ENCODE data around the gene PRDM16.

PRDM16 gene

DNA sequence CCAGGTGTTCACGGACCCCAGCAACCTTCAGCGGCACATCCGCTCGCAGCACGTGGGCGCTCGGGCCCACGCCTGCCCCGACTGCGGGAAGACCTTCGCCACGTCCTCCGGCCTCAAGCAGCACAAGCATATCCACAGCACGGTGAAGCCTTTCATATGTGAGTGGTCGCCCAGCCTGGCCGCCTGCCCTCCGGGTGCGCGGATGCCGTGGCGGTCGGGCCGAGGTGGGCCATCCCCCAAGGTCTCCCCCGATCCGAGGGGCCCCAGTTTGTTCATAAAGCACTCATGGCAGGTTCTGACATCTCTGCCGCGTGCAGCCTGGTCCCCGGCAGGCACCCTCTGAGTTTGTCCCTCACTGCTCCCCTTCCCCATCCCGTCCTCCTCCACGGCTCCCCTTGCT, 336.5 kb downstream of the PRDM16 start:
- no peaks in the 10 kb centered on the region for H4K20me1 ChIP-seq (ENCODE audit: insufficient read depth, low read length, poor library complexity, severe bottlenecking)
- no peaks in the 10 kb centered on the region for H3K4me1 ChIP-seq (ENCODE audit: insufficient read depth, low read length, poor library complexity, severe bottlenecking)
- no peak overlapping the region for H3K4me2 ChIP-seq (ENCODE audit: low read depth, low read length, poor library complexity, severe bottlenecking)
- H3K79me2 ChIP-seq (ENCODE audit: insufficient read depth, low read length): no peaks in the 10 kb centered on the region
- peaks cover 4% of the 10 kb centered on the region; the same call in 1 of the 2 replicates for H3K36me3 ChIP-seq (ENCODE audit: insufficient read depth, low read length)
- no peaks in the 10 kb centered on the region for H3K27me3 ChIP-seq (ENCODE audit: insufficient read depth, low read length, poor library complexity, severe bottlenecking)
- H3F3A ChIP-seq (ENCODE audit: low read depth): no peaks in the 10 kb centered on the region
- H3K4me3 ChIP-seq (ENCODE audit: low read length, poor library complexity, severe bottlenecking): no peak overlapping the region
- H3K9ac ChIP-seq (ENCODE audit: low read depth, low read length, poor library complexity, severe bottlenecking): no peak overlapping the region
- no peak overlapping the region for H2AFZ ChIP-seq (ENCODE audit: low read length)
- no peaks in the 10 kb centered on the region for H3K9me3 ChIP-seq (ENCODE audit: insufficient read depth, low read depth, low read length)
- TF ChIP-seq, protein P1, sequence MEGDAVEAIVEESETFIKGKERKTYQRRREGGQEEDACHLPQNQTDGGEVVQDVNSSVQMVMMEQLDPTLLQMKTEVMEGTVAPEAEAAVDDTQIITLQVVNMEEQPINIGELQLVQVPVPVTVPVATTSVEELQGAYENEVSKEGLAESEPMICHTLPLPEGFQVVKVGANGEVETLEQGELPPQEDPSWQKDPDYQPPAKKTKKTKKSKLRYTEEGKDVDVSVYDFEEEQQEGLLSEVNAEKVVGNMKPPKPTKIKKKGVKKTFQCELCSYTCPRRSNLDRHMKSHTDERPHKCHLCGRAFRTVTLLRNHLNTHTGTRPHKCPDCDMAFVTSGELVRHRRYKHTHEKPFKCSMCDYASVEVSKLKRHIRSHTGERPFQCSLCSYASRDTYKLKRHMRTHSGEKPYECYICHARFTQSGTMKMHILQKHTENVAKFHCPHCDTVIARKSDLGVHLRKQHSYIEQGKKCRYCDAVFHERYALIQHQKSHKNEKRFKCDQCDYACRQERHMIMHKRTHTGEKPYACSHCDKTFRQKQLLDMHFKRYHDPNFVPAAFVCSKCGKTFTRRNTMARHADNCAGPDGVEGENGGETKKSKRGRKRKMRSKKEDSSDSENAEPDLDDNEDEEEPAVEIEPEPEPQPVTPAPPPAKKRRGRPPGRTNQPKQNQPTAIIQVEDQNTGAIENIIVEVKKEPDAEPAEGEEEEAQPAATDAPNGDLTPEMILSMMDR (conservative IDR thresholded peaks at IDR 0.05; ENCODE audit: low read length): no peak
- TF ChIP-seq EZH2phosphoT487 (IDR thresholded peaks at IDR 0.05; ENCODE audit: borderline replicate concordance): no peak
- no peaks in the 10 kb centered on the region for H3K9me2 ChIP-seq (replicated peaks; ENCODE audit: low read depth, low read length)

DNA sequence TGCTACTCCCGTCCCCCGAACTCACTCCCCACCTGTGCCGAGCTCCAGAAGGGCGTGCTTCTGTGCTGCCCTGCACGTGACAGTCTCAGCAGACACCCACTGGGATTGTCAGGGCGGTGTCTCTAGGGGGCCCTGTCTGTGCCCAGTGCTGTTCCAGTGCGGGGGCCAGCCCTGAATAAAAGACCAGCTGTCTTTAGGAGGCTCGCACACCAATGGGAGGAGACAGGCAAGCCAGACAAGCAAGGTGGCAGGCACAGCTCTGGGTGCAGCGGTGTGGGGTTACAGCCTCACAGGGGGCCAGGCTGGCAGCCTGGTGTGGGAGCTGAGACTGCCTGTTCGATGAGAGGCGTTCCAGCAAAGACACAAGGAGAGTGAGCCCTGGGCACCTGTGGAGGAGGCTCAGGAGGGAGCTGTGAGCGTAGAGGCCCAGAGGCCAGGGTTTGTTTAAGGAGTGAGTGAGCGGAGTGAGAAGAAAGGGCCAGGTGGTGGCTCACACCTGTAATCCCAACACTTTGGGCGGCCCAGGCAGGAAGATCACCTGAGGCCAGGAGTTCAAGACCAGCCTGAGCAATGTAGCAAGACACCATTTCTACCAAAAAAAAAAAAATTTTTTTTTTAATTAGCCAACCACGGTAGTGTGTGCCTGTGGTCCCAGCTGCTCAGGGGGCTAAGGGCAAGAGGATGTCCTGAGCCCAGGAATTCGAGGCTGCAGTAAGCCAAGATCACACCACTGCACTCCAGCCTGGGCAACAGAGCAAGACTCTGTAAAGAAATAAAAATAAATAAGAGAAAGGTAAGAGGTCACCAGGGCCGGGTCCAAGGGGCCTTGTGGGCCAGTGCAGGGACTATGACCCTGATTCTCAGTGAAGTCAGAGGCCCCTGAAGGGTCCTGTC, 337.2 kb downstream of the PRDM16 start:
- no peaks in the 10 kb centered on the region for H3K4me1 ChIP-seq (ENCODE audit: insufficient read depth, low read length, poor library complexity, severe bottlenecking)
- H2AFZ ChIP-seq (ENCODE audit: low read length): no peak overlapping the region
- TF ChIP-seq, protein P1 (conservative IDR thresholded peaks at IDR 0.05; ENCODE audit: low read length): no peak
- TF ChIP-seq EZH2phosphoT487 (IDR thresholded peaks at IDR 0.05; ENCODE audit: borderline replicate concordance): no peak
- no peaks in the 10 kb centered on the region for H3K79me2 ChIP-seq (ENCODE audit: insufficient read depth, low read length)
- no peak overlapping the region for H3K4me3 ChIP-seq (ENCODE audit: low read length, poor library complexity, severe bottlenecking)
- H3K9me3 ChIP-seq (ENCODE audit: insufficient read depth, low read depth, low read length): no peaks in the 10 kb centered on the region
- no peak overlapping the region for H3K4me2 ChIP-seq (ENCODE audit: low read depth, low read length, poor library complexity, severe bottlenecking)
- H3K27me3 ChIP-seq (ENCODE audit: insufficient read depth, low read length, poor library complexity, severe bottlenecking): no peaks in the 10 kb centered on the region
- no peaks in the 10 kb centered on the region for H4K20me1 ChIP-seq (ENCODE audit: insufficient read depth, low read length, poor library complexity, severe bottlenecking)
- H3K36me3 ChIP-seq (ENCODE audit: insufficient read depth, low read length): peaks cover 4% of the 10 kb centered on the region; the same call in 1 of the 2 replicates
- H3F3A ChIP-seq (ENCODE audit: low read depth): no peaks in the 10 kb centered on the region
- no peaks in the 10 kb centered on the region for H3K9me2 ChIP-seq (replicated peaks; ENCODE audit: low read depth, low read length)
- no peak overlapping the region for H3K9ac ChIP-seq (ENCODE audit: low read depth, low read length, poor library complexity, severe bottlenecking)

GRCh38 chr1:3407021-3407420, 338.0 kb downstream of the PRDM16 start:
- Histone ChIP-seq H3K79me2 (ENCODE audit: insufficient read depth, low read length) (no peaks in the 10 kb centered on the region), H3K36me3 (ENCODE audit: insufficient read depth, low read length) (no peaks in the 10 kb centered on the region; the same call in 1 of the 2 replicates), H3K9ac (ENCODE audit: low read depth, low read length, poor library complexity, severe bottlenecking) (no peak overlapping the region), H3K27me3 (ENCODE audit: insufficient read depth, low read length, poor library complexity, severe bottlenecking) (no peaks in the 10 kb centered on the region), H3K4me2 (ENCODE audit: low read depth, low read length, poor library complexity, severe bottlenecking) (no peak overlapping the region), H2AFZ (ENCODE audit: low read length) (no peak overlapping the region), H3K9me2 (replicated peaks; ENCODE audit: low read depth, low read length) (no peaks in the 10 kb centered on the region), H4K20me1 (ENCODE audit: insufficient read depth, low read length, poor library complexity, severe bottlenecking) (no peaks in the 10 kb centered on the region), H3K4me1 (ENCODE audit: insufficient read depth, low read length, poor library complexity, severe bottlenecking) (no peaks in the 10 kb centered on the region), H3K9me3 (ENCODE audit: insufficient read depth, low read depth, low read length) (no peaks in the 10 kb centered on the region), H3K4me3 (ENCODE audit: low read length, poor library complexity, severe bottlenecking) (no peak overlapping the region), H3F3A (ENCODE audit: low read depth) (no peaks in the 10 kb centered on the region)
- TF ChIP-seq, protein P1 (conservative IDR thresholded peaks at IDR 0.05; ENCODE audit: low read length): no peak
